Calu3 (cell line): ENCODE measurements around the gene FOXD3. TPM values are rescaled to one million over a fixed set of nuclear protein-coding genes. Genes with fewer than 3 reads are reported as not detected.

Experiments
- BruUV-seq: library from RNA; stranded (reverse); fragments of 400-500 nt; replicated peaks from 2 replicates; lab custom pipeline; 2021; lab: Mats Ljungman, UMichigan
- CTCF ChIA-PET: fragments of 300-600 bp; sonication (Branson Sonifier 250); formaldehyde crosslinking; loops from one replicate; lab custom pipeline; 2022; ENCODE audit warnings: antibody characterized with exemption; lab: Charles Lee
- DNase-seq: peaks from one replicate; pipeline ENCODE4 v3.0.0; 2022
- H3K27ac Mint-ChIP-seq: one replicate; pipeline ENCODE4 v1.8.0; 2022; ENCODE audit warnings: mixed read lengths; ENCODE audit not compliant: unreplicated experiment
- H3K27me3 Mint-ChIP-seq: one replicate; pipeline ENCODE4 v1.8.0; 2022; ENCODE audit warnings: mixed read lengths; ENCODE audit not compliant: unreplicated experiment
- H3K36me3 Mint-ChIP-seq: one replicate; pipeline ENCODE4 v1.8.0; 2022; ENCODE audit warnings: mild to moderate bottlenecking, moderate library complexity, mixed read lengths; ENCODE audit not compliant: insufficient read depth, unreplicated experiment
- H3K4me1 Mint-ChIP-seq: one replicate; pipeline ENCODE4 v1.8.0; 2022; ENCODE audit warnings: mild to moderate bottlenecking, low read depth, mixed read lengths; ENCODE audit not compliant: unreplicated experiment
- H3K4me3 Mint-ChIP-seq: one replicate; pipeline ENCODE4 v1.8.0; 2022; ENCODE audit warnings: mild to moderate bottlenecking, low read depth, moderate library complexity, mixed read lengths; ENCODE audit not compliant: unreplicated experiment
- H3K9me3 Mint-ChIP-seq: one replicate; pipeline ENCODE4 v1.8.0; 2022; ENCODE audit warnings: low read depth, mixed read lengths; ENCODE audit not compliant: unreplicated experiment
- intact Hi-C: fragments of 100-400 bp; cut with micrococcal nuclease; formaldehyde crosslinking; loops from one replicate; pipeline ENCODE4 v1.10.0; 2022; ENCODE audit not compliant: unreplicated experiment
- total RNA-seq: library from RNA; stranded (reverse); gene quantifications from 2 replicates; pipeline ENCODE4 v1.2.3, GENCODE V29; 2022
- TF ChIP-seq, protein P1 (sequence below): fragments of 200-600 bp; IDR thresholded peaks from one replicate; pipeline ENCODE4 v1.8.0; 2022; ENCODE audit warnings: antibody characterized with exemption; ENCODE audit not compliant: unreplicated experiment

Gene FOXD3
- total RNA-seq, 1 experiment from 2014 or later, result 0.28 TPM

GRCh38 chr1:63276624-63277023 is 45.7 kb upstream of the FOXD3 start:
- Mint-ChIP-seq H3K4me1 (peaks cover 8% of the 10 kb centered on the region), H3K9me3 (no peaks in the 10 kb centered on the region), H3K27me3 (no peaks in the 10 kb centered on the region), H3K27ac (no peak overlapping the region), H3K4me3 (no peak overlapping the region), H3K36me3 (no peaks in the 10 kb centered on the region)
- intact Hi-C loops, result no loop called here
- BruUV-seq, result no TSS peak
- CTCF ChIA-PET, result no interaction called here
- TF ChIP-seq, protein P1, sequence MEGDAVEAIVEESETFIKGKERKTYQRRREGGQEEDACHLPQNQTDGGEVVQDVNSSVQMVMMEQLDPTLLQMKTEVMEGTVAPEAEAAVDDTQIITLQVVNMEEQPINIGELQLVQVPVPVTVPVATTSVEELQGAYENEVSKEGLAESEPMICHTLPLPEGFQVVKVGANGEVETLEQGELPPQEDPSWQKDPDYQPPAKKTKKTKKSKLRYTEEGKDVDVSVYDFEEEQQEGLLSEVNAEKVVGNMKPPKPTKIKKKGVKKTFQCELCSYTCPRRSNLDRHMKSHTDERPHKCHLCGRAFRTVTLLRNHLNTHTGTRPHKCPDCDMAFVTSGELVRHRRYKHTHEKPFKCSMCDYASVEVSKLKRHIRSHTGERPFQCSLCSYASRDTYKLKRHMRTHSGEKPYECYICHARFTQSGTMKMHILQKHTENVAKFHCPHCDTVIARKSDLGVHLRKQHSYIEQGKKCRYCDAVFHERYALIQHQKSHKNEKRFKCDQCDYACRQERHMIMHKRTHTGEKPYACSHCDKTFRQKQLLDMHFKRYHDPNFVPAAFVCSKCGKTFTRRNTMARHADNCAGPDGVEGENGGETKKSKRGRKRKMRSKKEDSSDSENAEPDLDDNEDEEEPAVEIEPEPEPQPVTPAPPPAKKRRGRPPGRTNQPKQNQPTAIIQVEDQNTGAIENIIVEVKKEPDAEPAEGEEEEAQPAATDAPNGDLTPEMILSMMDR, result no peak
- no peak for DNase-seq

GRCh38 chr1:63277195-63278192 is 44.9 kb upstream of the FOXD3 start:
- no peak overlapping the region for H3K4me3 Mint-ChIP-seq
- H3K9me3 Mint-ChIP-seq, result no peaks in the 10 kb centered on the region
- no peak overlapping the region for H3K27ac Mint-ChIP-seq
- no TSS peak for BruUV-seq
- no peak for DNase-seq
- H3K4me1 Mint-ChIP-seq, result peaks cover 8% of the 10 kb centered on the region
- TF ChIP-seq, protein P1, result no peak
- H3K36me3 Mint-ChIP-seq, result no peaks in the 10 kb centered on the region
- CTCF ChIA-PET, result interaction anchor here (1.0 to 1.5 kb wide), 2 partner anchors 8 to 129 kb away, joined by 3 read pairs; no protein-coding TSS in a partner anchor
- intact Hi-C loops, result no loop called here
- H3K27me3 Mint-ChIP-seq, result no peaks in the 10 kb centered on the region

- CTCF ChIA-PET, result no interaction called here
Measured at GRCh38 chr1:63281753-63282152, 40.6 kb upstream of the FOXD3 start.

GRCh38 chr1:63289135-63289534 is 33.2 kb upstream of the FOXD3 start:
- no peak for DNase-seq
- Mint-ChIP-seq H3K27ac (no peak overlapping the region), H3K27me3 (no peaks in the 10 kb centered on the region), H3K4me3 (no peak overlapping the region), H3K36me3 (no peaks in the 10 kb centered on the region), H3K4me1 (no peaks in the 10 kb centered on the region), H3K9me3 (peaks cover 7% of the 10 kb centered on the region)
- no TSS peak for BruUV-seq
- CTCF ChIA-PET, result no interaction called here
- TF ChIP-seq, protein P1, result no peak
- intact Hi-C loops, result no loop called here

More at GRCh38 chr1:63281753-63282152, 40.6 kb upstream of the FOXD3 start:
- BruUV-seq, result no TSS peak
- Mint-ChIP-seq H3K27me3 (no peaks in the 10 kb centered on the region), H3K4me1 (peaks cover 8% of the 10 kb centered on the region), H3K9me3 (no peaks in the 10 kb centered on the region), H3K27ac (no peak overlapping the region), H3K4me3 (no peak overlapping the region), H3K36me3 (no peaks in the 10 kb centered on the region)
- TF ChIP-seq, protein P1, result no peak
- intact Hi-C loops, result no loop called here
- no peak for DNase-seq
